Mammary epithelial cell (primary cell): ENCODE measurements around the gene CHST7.

Source experiments
- EZH2 ChIP-seq: IDR thresholded peaks from 2 replicates; pipeline ENCODE4 v1.6.1; 2012; ENCODE audit warnings: low read length, inconsistent platforms, borderline replicate concordance
- TF ChIP-seq, protein P1 (sequence below), 2 donors: IDR thresholded peaks in 1 of 2; conservative IDR thresholded peaks in 1 of 2; 2 replicates each; pipeline ENCODE4 v1.5.1; 2011 to 2012; ENCODE audit warnings: inconsistent platforms in 2 of 2, low read length in 2 of 2, mild to moderate bottlenecking in 2 of 2, control low read depth in 1 of 2, low read depth in 1 of 2; ENCODE audit not compliant: insufficient read depth in 1 of 2; ENCODE audit errors: extremely low read depth in 1 of 2

- TF ChIP-seq, protein P1, sequence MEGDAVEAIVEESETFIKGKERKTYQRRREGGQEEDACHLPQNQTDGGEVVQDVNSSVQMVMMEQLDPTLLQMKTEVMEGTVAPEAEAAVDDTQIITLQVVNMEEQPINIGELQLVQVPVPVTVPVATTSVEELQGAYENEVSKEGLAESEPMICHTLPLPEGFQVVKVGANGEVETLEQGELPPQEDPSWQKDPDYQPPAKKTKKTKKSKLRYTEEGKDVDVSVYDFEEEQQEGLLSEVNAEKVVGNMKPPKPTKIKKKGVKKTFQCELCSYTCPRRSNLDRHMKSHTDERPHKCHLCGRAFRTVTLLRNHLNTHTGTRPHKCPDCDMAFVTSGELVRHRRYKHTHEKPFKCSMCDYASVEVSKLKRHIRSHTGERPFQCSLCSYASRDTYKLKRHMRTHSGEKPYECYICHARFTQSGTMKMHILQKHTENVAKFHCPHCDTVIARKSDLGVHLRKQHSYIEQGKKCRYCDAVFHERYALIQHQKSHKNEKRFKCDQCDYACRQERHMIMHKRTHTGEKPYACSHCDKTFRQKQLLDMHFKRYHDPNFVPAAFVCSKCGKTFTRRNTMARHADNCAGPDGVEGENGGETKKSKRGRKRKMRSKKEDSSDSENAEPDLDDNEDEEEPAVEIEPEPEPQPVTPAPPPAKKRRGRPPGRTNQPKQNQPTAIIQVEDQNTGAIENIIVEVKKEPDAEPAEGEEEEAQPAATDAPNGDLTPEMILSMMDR (conservative IDR thresholded peaks at IDR 0.05 in 1 of 2, IDR thresholded peaks at IDR 0.05 in 1 of 2; ENCODE audit: extremely low read depth in 1 of 2, insufficient read depth in 1 of 2, low read depth in 1 of 2, low read length in 2 of 2): no peak
- TF ChIP-seq EZH2: no peak
Measured at GRCh38 chrX:46589977-46590723, 16.6 kb downstream of the CHST7 start.
